ENCODE measurements around the gene PCSK6.

Gene PCSK6

GRCh38 chr15:101266034-101266433, 223.5 kb downstream of the PCSK6 start:
- no peak for DNase-seq

GRCh38 chr15:101264911-101265641, 224.4 kb downstream of the PCSK6 start:
- no peak for DNase-seq

GRCh38 chr15:101264011-101264410, 225.5 kb downstream of the PCSK6 start:
- DNase-seq, result no peak

- no peak for DNase-seq
Observed at GRCh38 chr15:101262551-101262950, 227.0 kb downstream of the PCSK6 start.

GRCh38 chr15:101258238-101259144, 231.0 kb downstream of the PCSK6 start:
- peak; percentile 22 to 78 for DNase-seq

GRCh38 chr15:101256757-101257156, 232.8 kb downstream of the PCSK6 start:
- no peak for DNase-seq

- no peak for DNase-seq
Observed at GRCh38 chr15:101255615-101256241, 233.8 kb downstream of the PCSK6 start.

- no peak for DNase-seq
Observed at GRCh38 chr15:101255051-101255395, 234.5 kb downstream of the PCSK6 start.

GRCh38 chr15:101254157-101255050, 235.1 kb downstream of the PCSK6 start:
- no peak for DNase-seq
